ENCODE data around the gene BOC. TPM values are rescaled to one million over a fixed set of nuclear protein-coding genes. Genes with fewer than 3 reads are reported as not detected.

BOC gene
- total RNA-seq, 1 experiment from 2014 or later = 4.5 TPM

DNA sequence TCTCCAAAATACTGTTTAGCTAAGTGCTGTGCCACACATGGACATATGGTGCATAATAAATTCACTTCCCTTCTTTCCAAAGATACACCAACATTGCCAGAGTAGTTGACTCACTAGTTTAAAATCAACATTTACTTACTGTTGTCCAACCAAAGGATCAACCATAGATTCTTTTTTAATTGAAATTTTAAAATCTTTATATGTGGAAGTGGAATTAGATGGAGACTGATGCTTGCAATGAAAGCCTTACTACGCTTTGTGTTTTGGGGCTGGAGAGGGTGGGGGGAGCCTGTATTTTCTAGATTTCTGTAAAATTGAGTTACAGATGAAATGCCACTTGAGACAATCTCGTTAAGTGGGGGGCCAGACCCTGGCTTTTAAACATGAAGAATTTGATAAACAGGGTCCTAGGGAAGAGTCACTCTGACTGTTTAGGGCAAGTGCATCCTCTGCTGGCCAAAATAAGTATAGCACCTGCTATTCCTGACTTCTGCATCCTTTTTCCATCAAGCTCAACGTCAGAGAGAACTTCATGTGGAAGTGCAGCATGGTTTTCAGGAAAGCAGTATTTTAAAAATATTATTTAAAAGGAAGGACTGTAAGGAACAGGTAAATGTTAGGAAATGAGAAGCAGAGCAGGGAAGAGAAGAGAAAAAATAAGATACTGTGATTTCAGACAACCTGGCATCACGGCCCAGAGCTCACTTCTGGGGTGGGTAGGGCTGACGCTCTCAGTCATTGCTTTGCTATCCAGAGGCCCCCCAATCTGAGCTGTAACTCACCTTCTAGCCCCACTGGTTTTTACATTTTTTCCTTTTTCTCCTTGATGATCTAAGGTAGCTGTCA, 76.7 kb downstream of the BOC start:
- DNase-seq (ENCODE audit: low spot score) = peak; percentile 71

DNA sequence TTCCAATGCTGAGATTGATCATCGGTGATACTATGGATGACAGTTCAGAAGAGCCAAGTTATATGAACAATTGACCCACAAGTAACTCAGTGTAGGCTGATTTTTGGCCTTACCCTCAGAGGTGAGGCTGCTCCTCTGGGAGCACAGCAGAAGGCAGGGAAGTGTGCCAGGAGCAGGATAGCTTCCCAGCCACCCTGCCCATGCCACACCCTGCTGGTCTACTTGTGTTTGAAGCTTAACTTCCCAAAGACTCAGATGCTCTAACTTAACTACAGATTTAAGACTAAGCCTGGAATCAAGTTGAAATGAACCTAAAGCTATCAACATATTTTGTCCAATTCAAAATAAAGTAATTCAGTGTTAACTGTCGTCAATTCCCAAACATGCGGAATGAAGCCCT, 77.5 kb downstream of the BOC start:
- no peak for DNase-seq (ENCODE audit: low spot score)

- DNase-seq (ENCODE audit: low spot score) = no peak
Observed at GRCh38 chr3:113291572-113291971, 80.2 kb downstream of the BOC start.

GRCh38 chr3:113292933-113293332, 81.6 kb downstream of the BOC start:
- no peak for DNase-seq (ENCODE audit: low spot score)

- no peak for DNase-seq (ENCODE audit: low spot score)
Observed at GRCh38 chr3:113293348-113293747, 82.0 kb downstream of the BOC start.

DNA sequence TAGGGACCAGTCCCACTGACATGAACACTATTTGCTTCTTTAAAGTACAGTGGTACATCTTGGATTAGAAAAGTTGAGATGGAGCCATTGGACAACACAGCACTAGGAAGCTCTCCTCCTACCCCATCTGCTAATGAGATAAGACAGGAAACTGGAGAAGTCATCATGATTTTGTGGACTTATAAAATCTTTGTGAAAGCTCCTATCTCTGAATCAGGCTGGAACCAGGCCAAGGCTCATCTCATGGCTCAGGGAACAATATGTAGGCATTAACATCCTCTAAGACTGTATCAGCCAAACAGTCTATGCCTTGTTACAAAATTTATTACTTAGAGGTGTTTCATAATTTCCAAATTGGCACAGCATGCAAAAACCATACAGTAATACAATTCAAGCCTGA, 84.1 kb downstream of the BOC start:
- DNase-seq (ENCODE audit: low spot score) = no peak

GRCh38 chr3:113297287-113297686, 85.9 kb downstream of the BOC start:
- DNase-seq (ENCODE audit: low spot score) = no peak

DNA sequence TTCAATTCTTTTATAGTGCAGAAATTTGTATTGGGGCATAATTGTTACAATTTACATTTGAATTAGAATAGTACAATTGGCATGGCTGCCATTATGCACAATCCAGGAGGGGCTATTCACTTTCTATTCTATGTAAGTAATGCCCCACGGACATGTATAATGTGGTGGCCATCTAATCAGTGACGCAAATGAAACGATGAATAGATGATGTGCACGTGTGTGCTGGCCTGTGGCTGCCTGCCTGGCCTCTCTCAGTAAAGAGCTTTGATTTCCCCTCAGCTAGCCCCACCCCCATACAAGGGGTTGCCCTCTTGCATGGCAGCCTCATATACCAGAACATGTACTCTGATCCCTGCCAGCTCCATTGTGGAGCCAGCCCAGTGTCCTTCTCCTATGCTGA, 86.5 kb downstream of the BOC start:
- no peak for DNase-seq (ENCODE audit: low spot score)

GRCh38 chr3:113300596-113300995, 89.2 kb downstream of the BOC start:
- no peak for DNase-seq (ENCODE audit: low spot score)

DNA sequence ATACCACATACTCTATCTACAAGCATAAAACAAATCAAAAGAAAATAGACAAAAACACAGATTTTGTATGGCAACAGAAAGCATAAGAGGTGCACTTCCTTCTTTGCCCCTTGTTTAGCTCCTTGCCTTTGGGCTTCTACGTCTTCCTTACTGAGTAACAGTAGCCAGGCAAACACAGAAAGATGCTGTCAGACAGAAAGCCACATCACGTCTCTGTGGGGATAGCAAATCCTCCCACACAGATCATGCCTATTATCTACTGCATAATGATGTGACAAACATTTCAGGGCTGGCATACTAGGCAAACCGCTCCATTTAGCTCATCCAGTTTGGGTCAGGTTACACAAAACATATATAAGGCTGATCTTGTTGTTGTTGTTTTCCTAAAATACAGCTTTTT, 92.7 kb downstream of the BOC start:
- DNase-seq (ENCODE audit: low spot score) = no peak

DNA sequence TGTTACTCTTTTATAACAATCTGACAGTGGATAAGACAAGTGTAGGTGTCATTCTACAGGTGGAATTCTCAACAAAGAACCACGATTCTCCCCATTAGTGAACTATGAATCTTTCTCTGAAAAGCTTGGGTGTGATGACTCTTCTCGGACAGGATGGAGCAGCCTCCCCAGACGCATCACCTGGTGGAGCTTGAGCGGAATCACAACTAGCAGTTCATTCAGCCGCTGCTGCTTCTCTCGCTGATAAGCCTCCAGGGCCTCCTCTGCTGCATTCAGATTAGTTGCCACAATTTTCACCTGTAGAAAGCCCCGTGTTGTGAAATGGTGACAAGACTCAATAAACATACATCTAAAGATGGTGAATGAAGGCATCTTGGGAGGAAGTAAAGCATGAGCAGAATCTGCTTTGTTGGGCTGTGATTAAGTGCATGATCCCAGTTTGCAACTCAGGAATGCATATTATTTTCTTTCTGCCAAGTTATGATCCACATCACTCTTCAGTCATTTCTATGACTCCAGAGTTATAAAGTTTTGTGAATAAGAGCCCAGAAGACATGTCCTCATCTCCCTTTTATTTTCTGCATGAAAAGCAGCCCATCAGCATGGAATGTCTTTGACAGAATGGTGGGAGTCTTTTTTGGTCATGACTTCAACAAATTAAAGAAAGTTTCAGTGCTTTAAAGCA, 93.6 kb downstream of the BOC start:
- DNase-seq (ENCODE audit: low spot score) = no peak

DNA sequence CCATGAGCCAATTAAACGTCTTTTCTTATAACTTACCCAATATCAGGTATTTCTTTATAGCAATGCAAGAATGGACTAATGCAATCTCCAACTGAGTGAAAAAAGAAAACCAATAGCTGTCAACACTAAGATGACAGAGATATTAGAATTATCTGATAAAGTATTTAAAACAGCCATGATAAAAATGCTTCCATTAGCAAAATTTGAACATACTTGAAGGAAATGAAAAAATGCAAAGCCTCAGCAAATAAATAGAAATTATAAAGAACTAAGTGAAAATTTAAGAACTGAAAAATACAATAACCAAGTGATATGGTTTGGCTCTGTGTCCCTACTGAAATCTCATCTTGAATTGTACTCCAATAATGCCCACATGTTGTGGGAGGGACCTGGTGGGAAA, 99.6 kb downstream of the BOC start:
- DNase-seq (ENCODE audit: low spot score) = no peak

DNA sequence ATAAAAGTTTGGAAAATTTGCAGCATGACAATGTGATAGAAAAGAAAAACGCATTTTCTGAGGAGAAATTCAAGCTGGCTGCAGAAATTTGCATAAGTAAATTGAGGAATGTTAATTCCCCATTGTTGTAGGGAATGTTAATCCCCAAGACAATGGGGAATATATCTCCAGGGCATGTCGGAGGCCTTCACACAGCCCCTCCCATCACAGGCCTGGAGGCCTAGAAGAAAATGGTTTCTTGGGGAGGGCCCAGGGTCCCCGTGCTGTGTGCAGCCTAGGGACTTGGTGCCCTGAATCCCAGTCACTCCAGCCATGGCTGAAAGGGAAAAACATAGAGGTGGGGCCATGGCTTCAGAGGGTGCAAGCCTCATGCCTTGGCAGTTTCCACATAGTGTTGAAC, 101.1 kb downstream of the BOC start:
- DNase-seq (ENCODE audit: low spot score) = no peak

- DNase-seq (ENCODE audit: low spot score) = no peak
Observed at GRCh38 chr3:113314923-113315322, 103.6 kb downstream of the BOC start.

DNA sequence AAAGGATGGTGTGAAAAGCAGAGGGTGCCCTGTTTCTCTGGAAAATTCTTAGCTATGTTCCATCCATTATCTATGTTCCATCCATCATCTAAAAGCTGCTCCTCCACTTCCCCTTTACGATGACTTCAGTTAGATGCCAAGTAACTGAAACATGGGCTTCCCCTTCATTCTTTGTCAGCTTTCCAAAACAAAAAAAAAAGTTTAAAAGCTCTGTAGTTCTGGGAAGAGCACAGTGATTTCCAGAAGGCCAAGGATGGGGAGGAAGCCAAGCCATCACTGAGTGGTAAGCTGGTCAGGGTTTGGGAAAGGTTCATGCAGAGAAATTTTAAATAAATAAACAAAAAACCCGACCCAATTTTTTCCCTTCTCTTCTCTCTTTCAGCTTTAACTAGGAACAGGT, 118.4 kb downstream of the BOC start:
- no peak for DNase-seq (ENCODE audit: low spot score)

GRCh38 chr3:113330742-113331141, 119.4 kb downstream of the BOC start:
- no peak for DNase-seq (ENCODE audit: low spot score)

DNA sequence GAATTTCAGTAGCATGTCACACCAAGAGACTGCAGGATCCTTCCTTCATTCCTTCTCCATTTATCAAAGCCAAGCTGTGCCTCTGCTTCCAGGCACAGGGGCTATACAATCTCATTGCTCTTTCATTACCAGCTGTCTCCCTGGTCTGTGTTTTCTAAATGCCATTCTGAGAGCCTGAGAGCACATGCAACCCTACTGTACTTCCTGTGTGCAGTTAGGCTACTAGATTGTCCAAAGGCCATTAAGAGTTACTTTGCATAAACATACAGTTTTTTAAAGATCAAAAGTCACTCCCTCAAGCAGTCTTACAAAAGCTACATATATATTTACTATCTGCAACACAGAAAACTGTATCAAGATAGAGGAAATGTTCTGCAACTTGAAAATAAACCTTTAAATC, 119.8 kb downstream of the BOC start:
- DNase-seq (ENCODE audit: low spot score) = no peak

Other genes with a start within 250 kb of the BOC start
- 1.2 TPM in 1 of 2 replicates, not detected in the other for gene CD200R1, start 236.5 kb upstream of the BOC start, total RNA-seq (2014; rRNA removed; shearing (Covaris generic))
- 25.8 and 26.3 TPM in 2 replicates for gene GTPBP8, start 220.6 kb upstream of the BOC start, total RNA-seq (2014; rRNA removed; shearing (Covaris generic))
- gene CFAP44, start 229.9 kb downstream of the BOC start, total RNA-seq (2014; rRNA removed; shearing (Covaris generic)) = 0.55 and 0.69 TPM in 2 replicates